Pancreas (tissue), 10 donors: ENCODE results near the gene GGACT. TPM values are rescaled to one million over a fixed set of nuclear protein-coding genes. Genes with fewer than 3 reads are reported as not detected.
A peak's percentile ranks its signal among the peaks of the same experiment; 100 is the strongest.
"Not testable (repeated sequence)": the region's sequence is repeated elsewhere in the genome, so short reads cannot be mapped to it uniquely, and the experiment has no call there.

ENCODE experiments used
- ATAC-seq, 4 donors: fragments of 200-7000 bp; cut with Tn5 transposase; one replicate each; pipeline versions ENCODE4 v1.8.0 to v1.9.1; 2020; ENCODE audit warnings: mild to moderate bottlenecking in 4 of 4, moderate library complexity in 4 of 4
- DNase-seq, 6 donors: peaks; one replicate each; pipeline ENCODE4 v3.0.0-alpha.2; 2020
- FAIRE-seq: peaks from 2 replicates; lab custom pipeline; 2012; peaks lifted over from hg19 to GRCh38; lab: Jason Lieb, UNC
- H3K27ac ChIP-seq, 4 donors: fragments of 200-600 bp; sonication (generic); 1 replicate in 3 of 4; 2 replicates in 1 of 4; pipeline versions ENCODE4 v1.5.0 to v1.8.0; 2020
- H3K27me3 ChIP-seq, 4 donors: fragments of 200-600 bp; one replicate each; pipeline ENCODE4 v1.8.0; 2021
- H3K36me3 ChIP-seq, 3 donors: fragments of 200-600 bp; sonication (generic) in 1 of 3; one replicate each; pipeline versions ENCODE4 v1.5.0 to v1.8.0; 2020 to 2021
- H3K4me1 ChIP-seq, 3 donors: fragments of 200-600 bp; one replicate each; pipeline ENCODE4 v1.8.0; 2021
- H3K4me3 ChIP-seq, 4 donors: fragments of 200-600 bp; sonication (generic) in 2 of 4; one replicate each; pipeline versions ENCODE4 v1.5.0 to v1.8.0; 2020 to 2021
- H3K9me3 ChIP-seq, 4 donors: fragments of 200-600 bp; one replicate each; pipeline ENCODE4 v1.8.0; 2021
- CTCF ChIP-seq, 4 donors: fragments of 200-600 bp; sonication (generic) in 3 of 4; IDR thresholded peaks; one replicate each; pipeline versions ENCODE4 v1.5.0 to v1.8.0; 2021; ENCODE audit warnings: antibody characterized with exemption in 4 of 4
- WGBS, 2 donors: extraction: QIAGEN DNeasy Blood & Tissue Kit; methylation state at CpG; one replicate each; pipeline ENCODE4 v1.1.7; 2013; 5-methylcytosine and 5-hydroxymethylcytosine counted together
- intact Hi-C, 3 donors: fragments of 100-400 bp; cut with DNase I; formaldehyde crosslinking; loops; one replicate each; pipeline versions ENCODE4 v1.11.1 to v1.14.2; 2022
- polyA plus RNA-seq, 2 donors: library from polyadenylated mRNA; stranded (reverse); fragments of 200-250 nt; gene quantifications; one replicate each; pipeline ENCODE4 v1.2.3, GENCODE V29; 2013
- total RNA-seq, 6 donors: library from RNA; stranded (reverse); fragmentation: NEBNext Ultra II Directional in 4 of 6; extraction: Animal tissue kit (Norgen Biotek cat#: 25700) in 4 of 6; gene quantifications; one replicate each; pipeline versions ENCODE4 v1.2.1 to v1.2.4, GENCODE V29; 2021 to 2023
- donor health status: healthy with polysubstance abuse.
- donor health status: DM: no; HTN: no; CAD: no; lungs with moderate emphysema.
- donor health status: DM: no; HTN: no; CAD: no.
- donor health status: control.
- donor health status: control.
- donor health status: Bipolar disorder and iron deficiency.
- donor health status: DM: yes; HTN: yes; CAD: no.
- donor health status: DM: no; HTN: no; CAD: no.
- donor health status: DM: no; HTN: no; CAD: no.
- donor health status: DM: yes; HTN: yes; CAD: no.

The GGACT gene
- total and polyA plus RNA-seq, 8 donors: 1.6 to 7.0 (median 6.1) TPM

- Histone ChIP-seq H3K36me3 (peaks cover 0 to 16% (median 0%) of the 10 kb centered on the region in 3 donors), H3K27ac (no peak overlapping the region), H3K4me3 (no peak overlapping the region), H3K4me1 (no peaks in the 10 kb centered on the region), H3K9me3 (no peaks in the 10 kb centered on the region), H3K27me3 (no peaks in the 10 kb centered on the region)
- WGBS, 2 donors: 91 to 92% methylated on average over 4 of the region's 4 CpGs
- no peak for FAIRE-seq
- no peak for DNase-seq
- no peak for TF ChIP-seq CTCF (IDR thresholded peaks at IDR 0.05)
- ATAC-seq: no peak
- intact Hi-C loops: no loop called here
These were observed 32.2 kb upstream of the GGACT start for GRCh38 chr13:100620792-100621191.

GRCh38 chr13:100619940-100620339 lies 31.4 kb upstream of the GGACT start:
- Histone ChIP-seq H3K27ac (no peak overlapping the region), H3K4me3 (no peak overlapping the region), H3K4me1 (no peaks in the 10 kb centered on the region), H3K36me3 (peaks cover 0 to 7% (median 0%) of the 10 kb centered on the region in 3 donors), H3K9me3 (no peaks in the 10 kb centered on the region), H3K27me3 (no peaks in the 10 kb centered on the region)
- 93 to 100% methylated on average over 2 of the region's 2 CpGs for WGBS, 2 donors
- TF ChIP-seq CTCF (IDR thresholded peaks at IDR 0.05): no peak
- intact Hi-C loops: no loop called here
- no peak for FAIRE-seq
- ATAC-seq: no peak
- no peak for DNase-seq

GRCh38 chr13:100618897-100619296 lies 30.3 kb upstream of the GGACT start:
- H3K27ac ChIP-seq, H3K27me3 ChIP-seq, FAIRE-seq, DNase-seq, H3K9me3 ChIP-seq, ATAC-seq, H3K36me3 ChIP-seq, H3K4me1 ChIP-seq, intact Hi-C loops, H3K4me3 ChIP-seq: not testable (repeated sequence)
- 95 to 97% methylated on average over 19 to 22 of the region's 24 CpGs for WGBS, 2 donors

GRCh38 chr13:100613031-100613430 lies 24.4 kb upstream of the GGACT start:
- Histone ChIP-seq H3K4me3 (no peak overlapping the region), H3K27me3 (no peaks in the 10 kb centered on the region), H3K9me3 (no peaks in the 10 kb centered on the region), H3K36me3 (peaks cover 0 to 5% (median 0%) of the 10 kb centered on the region in 3 donors), H3K4me1 (no peaks in the 10 kb centered on the region), H3K27ac (no peak overlapping the region)
- WGBS, 2 donors: 74 to 76% methylated on average over 5 of the region's 5 CpGs
- no peak for TF ChIP-seq CTCF (IDR thresholded peaks at IDR 0.05)
- ATAC-seq: no peak
- no peak for DNase-seq
- no peak for FAIRE-seq
- intact Hi-C loops: no loop called here

GRCh38 chr13:100611678-100612492 lies 23.3 kb upstream of the GGACT start:
- ATAC-seq (peak in 3 of 4 donors; percentile 73 to 86 (median 75)), FAIRE-seq (no peak), DNase-seq (peak in 3 of 6 donors; percentile 11 to 23 (median 19))
- no peaks in the 10 kb centered on the region for H3K9me3 ChIP-seq
- no peaks in the 10 kb centered on the region for H3K4me1 ChIP-seq
- intact Hi-C loops: no loop called here
- WGBS, 2 donors: 53 to 56% methylated on average over 9 of the region's 9 CpGs
- no peak overlapping the region for H3K4me3 ChIP-seq
- H3K36me3 ChIP-seq: peaks cover 0 to 5% (median 0%) of the 10 kb centered on the region in 3 donors
- TF ChIP-seq CTCF (IDR thresholded peaks at IDR 0.05): no peak
- H3K27ac ChIP-seq: peak overlapping the region in 1 of 4 donors; percentile 37
- H3K27me3 ChIP-seq: no peaks in the 10 kb centered on the region
